IPS-18a (cell line): ENCODE results near the gene INTS7.

ENCODE experiments used
- H3K27ac ChIP-seq: one replicate; pipeline ENCODE4 v1.5.1; 2013; ENCODE audit warnings: low read length
- H3K27me3 ChIP-seq: one replicate; pipeline ENCODE4 v1.6.1; 2013; ENCODE audit warnings: mild to moderate bottlenecking, low read length; ENCODE audit not compliant: control insufficient read depth, insufficient read depth
- H3K36me3 ChIP-seq: one replicate; pipeline ENCODE4 v1.6.1; 2013; ENCODE audit warnings: low read depth, low read length; ENCODE audit not compliant: control insufficient read depth
- H3K4me1 ChIP-seq: one replicate; pipeline ENCODE4 v1.6.1; 2013; ENCODE audit warnings: low read depth, low read length; ENCODE audit not compliant: control insufficient read depth
- H3K4me3 ChIP-seq: one replicate; pipeline ENCODE4 v1.5.1; 2013; ENCODE audit warnings: low read length
- H3K9ac ChIP-seq: one replicate; pipeline ENCODE4 v1.6.1; 2013; ENCODE audit warnings: mild to moderate bottlenecking, low read length, moderate library complexity
- H3K9me3 ChIP-seq: one replicate; pipeline ENCODE4 v1.6.1; 2013; ENCODE audit warnings: low read depth, low read length; ENCODE audit not compliant: control insufficient read depth

The INTS7 gene

GRCh38 chr1:211910113-211910884 lies 125.1 kb downstream of the INTS7 start:
- Histone ChIP-seq H3K9ac (no peak overlapping the region), H3K4me3 (no peak overlapping the region), H3K36me3 (no peaks in the 10 kb centered on the region), H3K9me3 (no peaks in the 10 kb centered on the region), H3K4me1 (no peaks in the 10 kb centered on the region), H3K27ac (no peak overlapping the region), H3K27me3 (no peaks in the 10 kb centered on the region)

DNA sequence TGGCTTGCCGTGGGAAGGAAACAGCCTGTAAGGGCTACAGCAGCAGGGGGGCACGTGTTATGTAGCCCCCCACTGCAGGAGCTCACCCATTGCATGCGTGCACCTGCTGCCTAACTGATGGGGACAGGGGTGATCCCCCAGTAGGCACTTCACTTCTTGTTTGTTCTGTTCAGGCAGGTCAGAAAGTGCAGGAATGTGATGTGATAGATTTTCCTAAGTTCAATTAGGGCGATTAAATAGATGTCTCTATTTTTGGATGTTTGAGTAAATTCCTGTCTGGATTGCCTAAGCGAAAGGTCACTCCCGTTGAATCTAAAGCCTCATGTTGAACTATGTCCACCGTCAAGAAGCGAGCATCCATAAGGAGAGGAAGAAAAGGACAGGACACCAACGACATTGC lies 126.0 kb downstream of the INTS7 start:
- no peaks in the 10 kb centered on the region for H3K27me3 ChIP-seq
- no peaks in the 10 kb centered on the region for H3K4me1 ChIP-seq
- H3K4me3 ChIP-seq, result no peak overlapping the region
- no peak overlapping the region for H3K27ac ChIP-seq
- H3K9me3 ChIP-seq, result no peaks in the 10 kb centered on the region
- H3K9ac ChIP-seq, result no peak overlapping the region
- no peaks in the 10 kb centered on the region for H3K36me3 ChIP-seq

GRCh38 chr1:211908951-211909350 lies 126.4 kb downstream of the INTS7 start:
- no peaks in the 10 kb centered on the region for H3K4me1 ChIP-seq
- no peaks in the 10 kb centered on the region for H3K36me3 ChIP-seq
- H3K27me3 ChIP-seq, result no peaks in the 10 kb centered on the region
- H3K9me3 ChIP-seq, result no peaks in the 10 kb centered on the region
- no peak overlapping the region for H3K27ac ChIP-seq
- no peak overlapping the region for H3K4me3 ChIP-seq
- no peak overlapping the region for H3K9ac ChIP-seq

DNA sequence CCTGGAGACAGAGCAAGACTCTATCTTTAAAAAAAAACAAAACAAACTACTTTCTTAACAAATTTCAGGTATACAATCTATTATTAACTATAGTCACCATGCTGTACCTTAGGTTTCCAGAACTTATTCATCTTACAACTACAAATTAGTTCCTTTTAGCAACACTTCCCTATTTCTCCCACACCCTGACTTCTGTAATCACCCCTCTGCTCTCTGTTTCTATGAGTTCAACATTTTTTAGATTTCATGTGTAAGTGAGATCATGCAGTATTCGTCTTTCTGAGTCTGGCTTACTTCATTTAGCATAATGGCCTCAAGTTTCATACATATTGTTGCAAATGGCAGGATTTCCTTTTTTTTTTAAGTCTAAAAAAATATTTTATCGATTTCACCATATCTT lies 126.9 kb downstream of the INTS7 start:
- Histone ChIP-seq H3K9me3 (no peaks in the 10 kb centered on the region), H3K27me3 (no peaks in the 10 kb centered on the region), H3K9ac (no peak overlapping the region), H3K4me1 (no peaks in the 10 kb centered on the region), H3K4me3 (no peak overlapping the region), H3K36me3 (no peaks in the 10 kb centered on the region), H3K27ac (no peak overlapping the region)

DNA sequence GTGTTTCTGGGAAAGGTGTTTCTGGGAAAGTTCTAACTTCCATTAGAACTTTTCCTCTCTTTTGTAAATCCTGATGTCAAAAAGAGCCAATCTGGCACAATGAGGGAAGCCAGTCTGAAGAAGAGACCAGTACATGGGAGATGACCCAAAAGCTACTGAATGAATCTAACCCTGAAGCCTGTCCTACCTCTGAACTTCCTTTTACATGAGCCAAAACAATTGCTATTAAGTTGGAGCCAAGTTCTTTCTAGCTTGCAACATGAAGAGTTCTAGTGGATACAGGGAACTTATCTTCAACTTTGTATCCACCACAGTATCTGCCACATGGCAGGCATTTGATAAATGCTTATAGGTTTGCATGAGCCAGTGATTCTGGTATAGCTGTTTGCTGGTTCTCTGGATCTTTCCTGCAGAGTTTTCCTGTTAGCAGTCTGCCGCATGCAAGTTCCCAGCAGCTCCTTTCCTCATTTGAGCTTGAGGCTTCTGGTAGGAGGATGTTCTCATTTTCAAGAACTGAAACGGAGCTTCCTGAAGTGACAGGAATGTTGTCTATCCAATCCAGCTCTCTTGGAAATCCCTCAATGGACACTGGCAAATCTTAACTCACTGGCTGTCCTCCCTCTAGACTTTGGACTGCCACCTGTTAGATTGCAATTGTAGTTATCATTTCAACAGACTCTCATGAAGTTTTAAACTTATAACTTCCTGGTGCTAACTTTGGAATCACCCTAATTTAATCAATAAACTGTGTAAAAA lies 131.7 kb downstream of the INTS7 start:
- Histone ChIP-seq H3K4me1 (no peaks in the 10 kb centered on the region), H3K27me3 (no peaks in the 10 kb centered on the region), H3K36me3 (no peaks in the 10 kb centered on the region), H3K4me3 (no peak overlapping the region), H3K9me3 (no peaks in the 10 kb centered on the region), H3K27ac (no peak overlapping the region), H3K9ac (no peak overlapping the region)

- Histone ChIP-seq H3K9me3 (no peaks in the 10 kb centered on the region), H3K4me3 (no peak overlapping the region), H3K27ac (no peak overlapping the region), H3K4me1 (no peaks in the 10 kb centered on the region), H3K9ac (no peak overlapping the region), H3K36me3 (no peaks in the 10 kb centered on the region), H3K27me3 (no peaks in the 10 kb centered on the region)
Observed at GRCh38 chr1:211902624-211903291, 132.6 kb downstream of the INTS7 start.

GRCh38 chr1:211901945-211902344 lies 133.4 kb downstream of the INTS7 start:
- no peaks in the 10 kb centered on the region for H3K9me3 ChIP-seq
- H3K27ac ChIP-seq, result no peak overlapping the region
- no peak overlapping the region for H3K9ac ChIP-seq
- H3K4me3 ChIP-seq, result no peak overlapping the region
- no peaks in the 10 kb centered on the region for H3K4me1 ChIP-seq
- no peaks in the 10 kb centered on the region for H3K27me3 ChIP-seq
- H3K36me3 ChIP-seq, result no peaks in the 10 kb centered on the region

GRCh38 chr1:211900441-211900840 lies 134.9 kb downstream of the INTS7 start:
- Histone ChIP-seq H3K9me3 (no peaks in the 10 kb centered on the region), H3K27me3 (no peaks in the 10 kb centered on the region), H3K4me3 (no peak overlapping the region), H3K9ac (no peak overlapping the region), H3K4me1 (no peaks in the 10 kb centered on the region), H3K36me3 (no peaks in the 10 kb centered on the region), H3K27ac (no peak overlapping the region)

DNA sequence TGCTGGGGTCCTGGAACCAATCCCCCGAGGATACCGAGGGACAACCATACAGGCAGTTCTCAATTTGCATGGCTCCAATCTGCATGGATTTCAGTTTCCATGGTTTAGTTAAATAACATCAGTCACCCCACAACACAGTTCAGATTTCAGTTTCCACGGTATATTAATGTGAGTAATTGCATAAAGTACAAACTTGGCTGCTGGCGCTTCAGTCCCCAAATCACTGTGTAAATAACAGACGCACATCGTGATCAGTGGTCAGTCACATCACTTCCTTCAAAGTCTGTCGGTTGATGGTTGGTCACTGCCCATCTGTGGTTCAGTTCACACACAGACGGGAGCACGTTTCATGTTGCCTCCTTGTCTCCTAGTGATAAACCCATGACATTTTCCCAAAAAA lies 138.4 kb downstream of the INTS7 start:
- Histone ChIP-seq H3K4me3 (no peak overlapping the region), H3K27me3 (no peaks in the 10 kb centered on the region), H3K27ac (no peak overlapping the region), H3K4me1 (no peaks in the 10 kb centered on the region), H3K9me3 (no peaks in the 10 kb centered on the region), H3K9ac (no peak overlapping the region), H3K36me3 (no peaks in the 10 kb centered on the region)

GRCh38 chr1:211895126-211895759 lies 140.1 kb downstream of the INTS7 start:
- no peak overlapping the region for H3K4me3 ChIP-seq
- no peak overlapping the region for H3K9ac ChIP-seq
- no peaks in the 10 kb centered on the region for H3K9me3 ChIP-seq
- no peaks in the 10 kb centered on the region for H3K4me1 ChIP-seq
- H3K27me3 ChIP-seq, result no peaks in the 10 kb centered on the region
- H3K27ac ChIP-seq, result no peak overlapping the region
- no peaks in the 10 kb centered on the region for H3K36me3 ChIP-seq

GRCh38 chr1:211894312-211894711 lies 141.0 kb downstream of the INTS7 start:
- no peaks in the 10 kb centered on the region for H3K9me3 ChIP-seq
- H3K27me3 ChIP-seq, result no peaks in the 10 kb centered on the region
- H3K36me3 ChIP-seq, result no peaks in the 10 kb centered on the region
- H3K4me1 ChIP-seq, result no peaks in the 10 kb centered on the region
- H3K27ac ChIP-seq, result no peak overlapping the region
- no peak overlapping the region for H3K9ac ChIP-seq
- H3K4me3 ChIP-seq, result no peak overlapping the region
